AG09309 (cell line): ENCODE data around the gene CRYBA2.

Experiments used
- DNase-seq: peaks from one replicate; pipeline ENCODE4 v3.0.0-alpha.2; 2010; ENCODE audit warnings: low read depth
- H3K4me3 ChIP-seq: 2 replicates; pipeline ENCODE4 v1.5.1; 2011; ENCODE audit warnings: mild to moderate bottlenecking, low read depth, low read length, moderate library complexity; ENCODE audit not compliant: control insufficient read depth
- TF ChIP-seq, protein P1 (sequence below): IDR thresholded peaks from 2 replicates; pipeline ENCODE4 v1.5.1; 2011; ENCODE audit warnings: mild to moderate bottlenecking, low read depth, low read length, inconsistent platforms; ENCODE audit not compliant: insufficient read depth, control insufficient read depth; ENCODE audit errors: missing control alignments

Gene CRYBA2

DNA sequence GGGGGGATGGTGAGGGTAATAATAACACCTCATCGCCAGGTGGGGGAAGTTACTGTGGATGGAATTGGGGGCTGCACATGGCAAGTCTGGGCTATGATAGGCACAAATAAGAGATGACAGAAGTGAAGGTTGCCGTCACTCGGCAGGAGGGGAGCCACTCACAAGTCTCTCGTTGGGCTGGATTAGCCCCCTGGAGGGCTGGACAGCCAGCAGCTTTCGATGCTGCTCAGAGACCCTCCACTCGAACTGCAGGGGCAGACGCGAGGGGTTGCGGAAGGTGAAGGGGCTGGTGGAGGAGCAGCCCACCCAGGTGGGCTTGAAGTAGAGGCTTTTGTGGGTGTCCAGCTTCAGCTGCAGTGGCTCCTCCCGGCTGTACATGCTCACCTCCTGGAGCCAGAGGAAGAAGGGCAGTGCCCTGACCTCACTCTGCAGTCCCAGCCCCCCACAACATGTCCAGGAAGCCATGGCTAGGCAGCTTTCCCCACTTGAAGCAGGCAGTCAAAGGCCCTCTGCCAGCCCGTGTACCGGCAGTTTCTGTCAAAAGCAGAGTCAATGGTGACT lies 29.9 kb upstream of the CRYBA2 start:
- no peak overlapping the region for H3K4me3 ChIP-seq
- no peak for DNase-seq
- TF ChIP-seq, protein P1, sequence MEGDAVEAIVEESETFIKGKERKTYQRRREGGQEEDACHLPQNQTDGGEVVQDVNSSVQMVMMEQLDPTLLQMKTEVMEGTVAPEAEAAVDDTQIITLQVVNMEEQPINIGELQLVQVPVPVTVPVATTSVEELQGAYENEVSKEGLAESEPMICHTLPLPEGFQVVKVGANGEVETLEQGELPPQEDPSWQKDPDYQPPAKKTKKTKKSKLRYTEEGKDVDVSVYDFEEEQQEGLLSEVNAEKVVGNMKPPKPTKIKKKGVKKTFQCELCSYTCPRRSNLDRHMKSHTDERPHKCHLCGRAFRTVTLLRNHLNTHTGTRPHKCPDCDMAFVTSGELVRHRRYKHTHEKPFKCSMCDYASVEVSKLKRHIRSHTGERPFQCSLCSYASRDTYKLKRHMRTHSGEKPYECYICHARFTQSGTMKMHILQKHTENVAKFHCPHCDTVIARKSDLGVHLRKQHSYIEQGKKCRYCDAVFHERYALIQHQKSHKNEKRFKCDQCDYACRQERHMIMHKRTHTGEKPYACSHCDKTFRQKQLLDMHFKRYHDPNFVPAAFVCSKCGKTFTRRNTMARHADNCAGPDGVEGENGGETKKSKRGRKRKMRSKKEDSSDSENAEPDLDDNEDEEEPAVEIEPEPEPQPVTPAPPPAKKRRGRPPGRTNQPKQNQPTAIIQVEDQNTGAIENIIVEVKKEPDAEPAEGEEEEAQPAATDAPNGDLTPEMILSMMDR, result no peak

DNA sequence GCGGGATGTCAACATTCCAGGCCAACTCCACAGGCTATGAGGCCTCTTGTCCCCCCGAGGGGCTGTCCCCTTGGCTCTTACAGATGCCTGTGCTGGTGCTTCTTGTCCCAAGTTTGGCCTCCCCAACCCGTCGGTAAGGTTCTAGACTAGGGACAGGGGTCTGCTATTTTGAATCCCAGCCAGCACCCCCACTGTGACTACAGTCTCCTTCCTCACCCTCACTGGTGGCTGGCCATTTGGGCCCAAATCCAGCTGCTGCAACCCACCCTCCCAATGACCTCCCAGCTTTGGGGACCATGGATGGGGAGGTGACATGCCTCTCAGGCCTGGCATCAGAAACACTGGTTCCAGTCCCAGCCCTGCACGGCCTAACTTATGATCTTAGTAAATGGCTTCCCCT lies 29.4 kb upstream of the CRYBA2 start:
- H3K4me3 ChIP-seq, result no peak overlapping the region
- TF ChIP-seq, protein P1, result no peak
- DNase-seq, result no peak

DNA sequence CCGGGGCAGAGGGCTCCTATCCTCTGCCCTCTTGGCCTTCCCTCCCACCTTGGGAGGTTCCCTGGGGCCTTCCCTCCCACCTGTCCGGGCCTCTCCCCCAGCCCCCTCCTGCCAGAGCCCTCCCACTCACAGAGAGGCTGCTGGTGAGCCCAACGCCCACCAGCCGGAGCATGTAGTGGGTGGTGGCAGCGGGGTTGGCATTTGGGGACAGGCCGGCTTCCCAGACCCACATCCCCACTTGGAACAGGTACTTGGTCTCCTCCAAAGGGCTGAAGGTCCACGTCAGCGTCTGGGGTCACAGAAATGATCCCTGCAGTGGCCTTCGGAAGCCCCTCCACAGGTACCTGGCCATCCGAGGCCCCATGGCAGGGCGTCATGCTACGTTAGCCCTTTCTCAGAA lies 28.8 kb upstream of the CRYBA2 start:
- DNase-seq, result no peak
- TF ChIP-seq, protein P1, result no peak

DNA sequence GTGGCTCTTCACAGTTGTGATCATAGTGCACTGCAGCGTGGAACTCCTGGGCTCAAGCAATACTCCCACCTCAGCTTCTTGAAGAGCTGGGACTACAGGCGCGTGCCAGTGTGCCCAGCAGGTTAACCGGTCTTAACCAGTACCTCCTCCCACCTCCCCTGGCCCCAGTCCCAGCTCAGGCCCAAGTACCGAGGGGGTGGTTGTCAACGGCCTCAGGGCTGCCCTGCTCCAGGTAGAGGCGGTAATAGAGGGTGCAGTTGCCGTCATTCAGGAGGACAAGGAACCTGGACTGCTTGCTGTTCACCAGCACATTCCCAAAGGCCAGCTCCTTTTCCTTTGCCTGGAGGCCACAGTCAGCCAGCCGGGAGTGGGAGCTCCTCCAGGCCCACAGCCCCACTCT lies 28.4 kb upstream of the CRYBA2 start:
- H3K4me3 ChIP-seq, result no peak overlapping the region
- DNase-seq, result no peak
- TF ChIP-seq, protein P1, result no peak

More for the DNA sequence above, 28.8 kb upstream of the CRYBA2 start:
- no peak overlapping the region for H3K4me3 ChIP-seq

DNA sequence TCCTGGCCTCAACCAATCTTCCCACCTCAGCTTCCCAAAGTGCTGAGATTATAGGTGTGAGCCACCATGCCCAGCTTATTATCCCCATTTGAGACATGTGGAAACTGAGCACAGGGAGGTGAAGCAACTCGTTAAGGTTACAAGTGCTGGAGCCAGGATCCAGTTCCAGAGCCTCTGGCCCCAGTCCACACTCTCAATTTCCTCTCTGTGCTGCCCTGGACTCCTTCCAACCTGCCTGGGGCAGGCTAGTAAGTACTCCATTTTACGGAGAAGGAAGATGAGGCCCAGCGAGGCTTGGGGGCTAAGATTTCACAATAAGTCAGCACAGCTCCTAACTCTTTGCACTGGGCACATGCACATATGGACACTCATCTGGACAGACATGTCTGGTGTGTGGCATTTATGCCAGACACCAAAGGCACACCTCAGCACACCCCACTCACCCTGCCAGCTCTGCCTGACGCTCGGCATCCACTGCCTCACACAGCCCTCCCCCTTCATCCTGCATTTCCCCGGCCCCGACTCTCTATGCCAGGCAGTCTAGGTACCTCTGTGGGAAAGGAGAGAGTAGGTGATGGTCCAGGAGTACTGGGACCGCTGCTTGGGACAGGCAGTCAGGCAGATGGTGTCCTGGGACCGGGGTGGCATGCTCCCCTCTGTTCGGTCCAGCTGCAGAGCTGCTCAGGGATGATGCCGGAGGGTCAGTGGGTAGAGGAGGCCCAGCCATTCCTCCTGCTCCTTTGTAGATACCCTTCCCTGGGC lies 27.6 kb upstream of the CRYBA2 start:
- no peak for DNase-seq
- TF ChIP-seq, protein P1, result no peak
- no peak overlapping the region for H3K4me3 ChIP-seq

DNA sequence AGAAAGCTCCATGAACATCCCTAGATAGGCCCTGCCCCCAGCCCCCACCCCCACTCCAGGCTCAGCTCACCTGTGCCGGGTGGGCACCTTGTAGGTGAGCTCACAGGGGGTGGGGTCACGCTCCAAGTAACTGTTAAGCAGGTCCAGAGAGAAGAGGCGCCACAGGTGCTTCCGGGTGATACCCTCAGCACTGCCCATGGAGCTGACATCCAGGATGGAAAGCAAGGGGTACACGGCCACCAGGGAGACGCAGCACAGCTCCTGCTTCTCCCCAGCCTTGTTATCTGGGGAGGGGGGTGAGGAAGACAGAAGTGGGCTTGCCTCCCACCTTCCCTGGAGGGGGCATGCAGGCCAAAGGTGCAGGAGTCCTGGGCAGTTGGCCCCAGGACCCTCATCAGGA lies 26.2 kb upstream of the CRYBA2 start:
- H3K4me3 ChIP-seq, result no peak overlapping the region
- TF ChIP-seq, protein P1, result no peak
- DNase-seq, result no peak
